IMR-90 (cell line): ENCODE results near the gene NPBWR2. TPM values are rescaled to one million over a fixed set of nuclear protein-coding genes. Genes with fewer than 3 reads are reported as not detected.

Source experiments
- ATAC-seq: fragments of 200-7000 bp; cut with Tn5 transposase; 2 replicates; pipeline ENCODE4 v1.9.1; 2020; ENCODE audit warnings: low read depth, mild to moderate bottlenecking, moderate library complexity
- BruUV-seq: library from RNA; stranded (reverse); fragments of 400-500 nt; replicated peaks from 2 replicates; lab custom pipeline; 2021; lab: Mats Ljungman, UMichigan
- CTCF ChIA-PET: fragments of 300-600 bp; formaldehyde crosslinking; extraction: SDS; loops from one replicate; lab custom pipeline; 2021; ENCODE audit warnings: antibody characterized with exemption; lab: Yijun Ruan, JAX
- POLR2A ChIA-PET: fragments of 300-600 bp; sonication (Branson Sonifier 250); formaldehyde crosslinking; loops from one replicate; lab custom pipeline; 2022; ENCODE audit warnings: antibody characterized with exemption; ENCODE audit not compliant: unreplicated experiment; lab: Charles Lee
- DNase-seq: peaks from one replicate; pipeline ENCODE4 v3.0.0; 2013
- H2AFZ ChIP-seq: replicated peaks from 2 replicates; pipeline ENCODE3; 2013; ENCODE audit warnings: low read length, mild to moderate bottlenecking; ENCODE audit not compliant: poor library complexity
- H2AK5ac ChIP-seq: 2 replicates; pipeline ENCODE4 v1.6.1; 2013; ENCODE audit warnings: low read depth, low read length, inconsistent platforms
- H2AK9ac ChIP-seq: replicated peaks from 2 replicates; pipeline ENCODE3; 2013; ENCODE audit warnings: mild to moderate bottlenecking, low read depth, low read length, moderate library complexity; ENCODE audit not compliant: poor library complexity
- H2BK120ac ChIP-seq: 2 replicates; pipeline ENCODE4 v1.6.1; 2013; ENCODE audit warnings: low read depth, low read length, inconsistent platforms
- H2BK15ac ChIP-seq: 3 replicates; pipeline ENCODE4 v1.6.1; 2013; ENCODE audit warnings: low read depth, low read length, inconsistent platforms
- H2BK20ac ChIP-seq: 2 replicates; pipeline ENCODE4 v1.6.1; 2013; ENCODE audit warnings: low read depth, mild to moderate bottlenecking, inconsistent platforms, low read length, moderate library complexity
- H2BK5ac ChIP-seq: 2 replicates; pipeline ENCODE4 v1.6.1; 2013; ENCODE audit warnings: mild to moderate bottlenecking, low read depth, low read length, inconsistent platforms; ENCODE audit not compliant: poor library complexity, severe bottlenecking
- H3K14ac ChIP-seq: replicated peaks from 2 replicates; pipeline ENCODE4 v1.6.1; 2013; ENCODE audit warnings: low read depth, low read length, inconsistent platforms
- H3K18ac ChIP-seq: 2 replicates; pipeline ENCODE4 v1.6.1; 2013; ENCODE audit warnings: low read depth, low read length, control low read depth
- H3K23ac ChIP-seq: 2 replicates; pipeline ENCODE4 v1.6.1; 2013; ENCODE audit warnings: low read depth, low read length, inconsistent platforms
- H3K27ac ChIP-seq: 2 replicates; pipeline ENCODE4 v1.5.1; 2013; ENCODE audit warnings: mild to moderate bottlenecking, control low read depth, low read length; ENCODE audit not compliant: insufficient read depth
- H3K27me3 ChIP-seq: 2 replicates; pipeline ENCODE4 v1.6.1; 2013; ENCODE audit warnings: low read length; ENCODE audit not compliant: control insufficient read depth, insufficient read depth
- H3K36me3 ChIP-seq: 2 replicates; pipeline ENCODE4 v1.6.1; 2013; ENCODE audit warnings: low read length, mixed read lengths; ENCODE audit not compliant: control insufficient read depth, insufficient read depth
- H3K4ac ChIP-seq: 2 replicates; pipeline ENCODE4 v1.6.1; 2013; ENCODE audit warnings: low read depth, low read length, inconsistent platforms
- H3K4me1 ChIP-seq: 2 replicates; pipeline ENCODE4 v1.6.1; 2013; ENCODE audit warnings: low read length, mixed read lengths; ENCODE audit not compliant: control insufficient read depth, insufficient read depth
- H3K4me2 ChIP-seq: 2 replicates; pipeline ENCODE4 v1.6.1; 2013; ENCODE audit warnings: low read depth, mild to moderate bottlenecking, control low read depth, low read length, moderate library complexity
- H3K4me3 ChIP-seq: 2 replicates; pipeline ENCODE4 v1.5.1; 2013; ENCODE audit warnings: low read depth, mild to moderate bottlenecking, control low read depth, low read length, moderate library complexity; ENCODE audit not compliant: insufficient read depth
- H3K56ac ChIP-seq: 2 replicates; pipeline ENCODE4 v1.6.1; 2013; ENCODE audit warnings: low read length, inconsistent platforms; ENCODE audit not compliant: insufficient read depth; ENCODE audit errors: extremely low read depth
- H3K79me1 ChIP-seq, 2 experiments: 2 replicates each; pipeline ENCODE4 v1.6.1; 2013; ENCODE audit warnings: low read length in 2 of 2, inconsistent platforms in 1 of 2, low read depth in 1 of 2
- H3K9ac ChIP-seq: 2 replicates; pipeline ENCODE4 v1.6.1; 2013; ENCODE audit warnings: low read depth, low read length, control low read depth
- H3K9me1 ChIP-seq: 2 replicates; pipeline ENCODE4 v1.6.1; 2013; ENCODE audit warnings: low read length, inconsistent platforms; ENCODE audit not compliant: insufficient read depth
- H3K9me3 ChIP-seq: 2 replicates; pipeline ENCODE4 v1.6.1; 2013; ENCODE audit warnings: low read length; ENCODE audit not compliant: control insufficient read depth, insufficient read depth
- H4K20me1 ChIP-seq: 2 replicates; pipeline ENCODE4 v1.6.1; 2013; ENCODE audit warnings: low read length, inconsistent platforms; ENCODE audit not compliant: insufficient read depth
- H4K5ac ChIP-seq: 2 replicates; pipeline ENCODE4 v1.6.1; 2013; ENCODE audit warnings: mild to moderate bottlenecking, low read depth, low read length, control low read depth
- H4K8ac ChIP-seq, 2 experiments: 2 replicates each; pipeline ENCODE4 v1.6.1; 2013; ENCODE audit warnings: low read depth in 2 of 2, low read length in 2 of 2, control low read depth in 1 of 2, inconsistent platforms in 1 of 2
- H4K91ac ChIP-seq: 2 replicates; pipeline ENCODE4 v1.6.1; 2013; ENCODE audit warnings: low read depth, low read length, inconsistent platforms; ENCODE audit not compliant: insufficient read depth
- BHLHE40 ChIP-seq: fragments of 150-350 bp; IDR thresholded peaks from 2 replicates; pipeline ENCODE4 v1.6.1; 2016; ENCODE audit warnings: mild to moderate bottlenecking, low read depth, low read length
- CEBPB ChIP-seq: IDR thresholded peaks from 2 replicates; pipeline ENCODE4 v1.6.1; 2012; ENCODE audit warnings: low read depth, low read length, improper control_type of control experiment
- CHD1 ChIP-seq: IDR thresholded peaks from 2 replicates; pipeline ENCODE4 v1.6.1; 2012; ENCODE audit warnings: low read depth, low read length, improper control_type of control experiment
- FOS ChIP-seq: fragments of 150-350 bp; IDR thresholded peaks from 2 replicates; pipeline ENCODE4 v1.6.1; 2016; ENCODE audit warnings: low read depth, low read length
- MAZ ChIP-seq: IDR thresholded peaks from 2 replicates; pipeline ENCODE4 v1.6.1; 2012; ENCODE audit warnings: low read depth, mild to moderate bottlenecking, low read length, improper control_type of control experiment, moderate library complexity, borderline replicate concordance
- MXI1 ChIP-seq: IDR thresholded peaks from 2 replicates; pipeline ENCODE4 v1.6.1; 2012; ENCODE audit warnings: low read depth, mild to moderate bottlenecking, low read length, moderate library complexity, borderline replicate concordance
- NFE2L2 ChIP-seq: fragments of 150-350 bp; IDR thresholded peaks from 2 replicates; pipeline ENCODE4 v1.6.1; 2016; ENCODE audit warnings: low read depth, mild to moderate bottlenecking, low read length
- RAD21 ChIP-seq: IDR thresholded peaks from 2 replicates; pipeline ENCODE4 v1.6.1; 2012; ENCODE audit warnings: low read length, improper control_type of control experiment
- RFX5 ChIP-seq: IDR thresholded peaks from 2 replicates; pipeline ENCODE4 v1.8.0; 2012; ENCODE audit warnings: low read depth, mild to moderate bottlenecking, low read length, moderate library complexity
- SMC3 ChIP-seq: fragments of 150-350 bp; IDR thresholded peaks from 2 replicates; pipeline ENCODE4 v1.6.1; 2016; ENCODE audit warnings: low read depth, mild to moderate bottlenecking, antibody characterized with exemption, low read length, moderate library complexity
- WGBS, 2 experiments: methylation state at CpG; one replicate each; pipeline versions ENCODE4 v1.1.5 to v1.1.7; 2013; ENCODE audit warnings: missing lambda C conversion rate in 2 of 2; ENCODE audit not compliant: insufficient read length in 1 of 2; ENCODE audit errors: extremely low coverage in 2 of 2; 5-methylcytosine and 5-hydroxymethylcytosine counted together
- dilution Hi-C: fragments of 300-500 bp; cut with HindIII; formaldehyde crosslinking; loops from one replicate; pipeline ENCODE4 v1.14.3; 2018; ENCODE audit warnings: low sequenced_read_pairs; ENCODE audit not compliant: unreplicated experiment
- in situ Hi-C: fragments of 300-500 bp; cut with MboI; formaldehyde crosslinking; loops from 3 replicates; pipeline ENCODE4 v1.14.3; 2019; ENCODE audit warnings: low sequenced_read_pairs, inconsistent platforms, mixed read lengths
- intact Hi-C: fragments of 100-400 bp; cut with micrococcal nuclease; formaldehyde crosslinking; loops from 2 replicates; pipeline ENCODE4 v1.10.0; 2022
- polyA plus RNA-seq, 3 experiments: library from polyadenylated mRNA; depleted of rRNA; stranded (reverse); fragments of >200 nt; gene quantifications; 2 replicates each; pipeline ENCODE4 v1.2.3, GENCODE V29; 2012; ENCODE audit warnings: low replicate concordance in 1 of 3
- total RNA-seq: library from RNA; depleted of rRNA; stranded (reverse); fragments of >200 nt; gene quantifications from 2 replicates; pipeline ENCODE4 v1.2.3, GENCODE V29; 2012
- TF ChIP-seq, protein P1 (sequence below): conservative IDR thresholded peaks from 2 replicates; pipeline ENCODE4 v1.5.1; 2012; ENCODE audit warnings: mild to moderate bottlenecking, low read depth, low read length, improper control_type of control experiment
- TF ChIP-seq, protein P2 (sequence below): fragments of 150-350 bp; IDR thresholded peaks from 2 replicates; pipeline ENCODE4 v1.6.1; 2017; ENCODE audit warnings: mild to moderate bottlenecking, antibody characterized with exemption, low read length, low read depth
- TF ChIP-seq, protein P3 (sequence below): fragments of 150-350 bp; IDR thresholded peaks from 2 replicates; pipeline ENCODE4 v1.6.1; 2016; ENCODE audit warnings: low read depth, mild to moderate bottlenecking, low read length, moderate library complexity, borderline replicate concordance

NPBWR2 gene
- total and polyA plus RNA-seq, 2 of the 4 experiments (the other 2 are of a cell fraction) = not detected

GRCh38 chr20:64077541-64077875, 29.9 kb downstream of the NPBWR2 start:
- Histone ChIP-seq H3K27me3 (peaks cover 5% of the 10 kb centered on the region; the same call in 1 of the 2 replicates), H3K79me1 (peaks cover 6 to 8% of the 10 kb centered on the region in 2 experiments; a peak in 3 of 4 replicates), H4K91ac (no peak overlapping the region), H3K9me1 (no peaks in the 10 kb centered on the region), H2AFZ (no peak overlapping the region), H3K18ac (no peak overlapping the region), H2AK5ac (no peak overlapping the region), H3K9ac (no peak overlapping the region), H3K4me2 (no peak overlapping the region), H3K4ac (no peak overlapping the region), H3K4me1 (peaks cover 11% of the 10 kb centered on the region), H2AK9ac (no peak overlapping the region), H4K8ac (no peak overlapping the region), H3K36me3 (peaks cover 17% of the 10 kb centered on the region; the same call in 1 of the 2 replicates), H3K27ac (no peak overlapping the region), H2BK120ac (no peak overlapping the region), H2BK5ac (no peak overlapping the region), H3K56ac (no peak overlapping the region), H3K23ac (no peak overlapping the region), H3K14ac (no peak overlapping the region), H3K9me3 (no peaks in the 10 kb centered on the region), H2BK20ac (no peak overlapping the region), H2BK15ac (no peak overlapping the region), H3K4me3 (no peak overlapping the region), H4K20me1 (peaks cover 6% of the 10 kb centered on the region), H4K5ac (no peak overlapping the region)
- TF ChIP-seq SMC3 (no peak), MAZ (no peak), FOS (no peak), RFX5 (no peak), RAD21 (no peak), CEBPB (no peak), MXI1 (no peak), NFE2L2 (no peak), BHLHE40 (no peak), CHD1 (no peak)
- TF ChIP-seq, protein P1, sequence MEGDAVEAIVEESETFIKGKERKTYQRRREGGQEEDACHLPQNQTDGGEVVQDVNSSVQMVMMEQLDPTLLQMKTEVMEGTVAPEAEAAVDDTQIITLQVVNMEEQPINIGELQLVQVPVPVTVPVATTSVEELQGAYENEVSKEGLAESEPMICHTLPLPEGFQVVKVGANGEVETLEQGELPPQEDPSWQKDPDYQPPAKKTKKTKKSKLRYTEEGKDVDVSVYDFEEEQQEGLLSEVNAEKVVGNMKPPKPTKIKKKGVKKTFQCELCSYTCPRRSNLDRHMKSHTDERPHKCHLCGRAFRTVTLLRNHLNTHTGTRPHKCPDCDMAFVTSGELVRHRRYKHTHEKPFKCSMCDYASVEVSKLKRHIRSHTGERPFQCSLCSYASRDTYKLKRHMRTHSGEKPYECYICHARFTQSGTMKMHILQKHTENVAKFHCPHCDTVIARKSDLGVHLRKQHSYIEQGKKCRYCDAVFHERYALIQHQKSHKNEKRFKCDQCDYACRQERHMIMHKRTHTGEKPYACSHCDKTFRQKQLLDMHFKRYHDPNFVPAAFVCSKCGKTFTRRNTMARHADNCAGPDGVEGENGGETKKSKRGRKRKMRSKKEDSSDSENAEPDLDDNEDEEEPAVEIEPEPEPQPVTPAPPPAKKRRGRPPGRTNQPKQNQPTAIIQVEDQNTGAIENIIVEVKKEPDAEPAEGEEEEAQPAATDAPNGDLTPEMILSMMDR = no peak
- TF ChIP-seq, protein P2, sequence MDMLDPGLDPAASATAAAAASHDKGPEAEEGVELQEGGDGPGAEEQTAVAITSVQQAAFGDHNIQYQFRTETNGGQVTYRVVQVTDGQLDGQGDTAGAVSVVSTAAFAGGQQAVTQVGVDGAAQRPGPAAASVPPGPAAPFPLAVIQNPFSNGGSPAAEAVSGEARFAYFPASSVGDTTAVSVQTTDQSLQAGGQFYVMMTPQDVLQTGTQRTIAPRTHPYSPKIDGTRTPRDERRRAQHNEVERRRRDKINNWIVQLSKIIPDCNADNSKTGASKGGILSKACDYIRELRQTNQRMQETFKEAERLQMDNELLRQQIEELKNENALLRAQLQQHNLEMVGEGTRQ = no peak
- TF ChIP-seq, protein P3, sequence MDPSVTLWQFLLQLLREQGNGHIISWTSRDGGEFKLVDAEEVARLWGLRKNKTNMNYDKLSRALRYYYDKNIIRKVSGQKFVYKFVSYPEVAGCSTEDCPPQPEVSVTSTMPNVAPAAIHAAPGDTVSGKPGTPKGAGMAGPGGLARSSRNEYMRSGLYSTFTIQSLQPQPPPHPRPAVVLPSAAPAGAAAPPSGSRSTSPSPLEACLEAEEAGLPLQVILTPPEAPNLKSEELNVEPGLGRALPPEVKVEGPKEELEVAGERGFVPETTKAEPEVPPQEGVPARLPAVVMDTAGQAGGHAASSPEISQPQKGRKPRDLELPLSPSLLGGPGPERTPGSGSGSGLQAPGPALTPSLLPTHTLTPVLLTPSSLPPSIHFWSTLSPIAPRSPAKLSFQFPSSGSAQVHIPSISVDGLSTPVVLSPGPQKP = no peak
- dilution Hi-C loops (no loop called here), in situ Hi-C loops (no loop called here), intact Hi-C loops (no loop called here)
- 92% methylated on average over 2 of the region's 7 CpGs; no CpG with 5 or more reads in 1 of the 2 experiments for WGBS, 2 experiments
- BruUV-seq = no TSS peak
- ATAC-seq = no peak
- ChIA-PET POLR2A (no interaction called here), CTCF (no interaction called here)
- DNase-seq = no peak
